Measurements from ENCODE around the gene PRDM16.

The PRDM16 gene

DNA sequence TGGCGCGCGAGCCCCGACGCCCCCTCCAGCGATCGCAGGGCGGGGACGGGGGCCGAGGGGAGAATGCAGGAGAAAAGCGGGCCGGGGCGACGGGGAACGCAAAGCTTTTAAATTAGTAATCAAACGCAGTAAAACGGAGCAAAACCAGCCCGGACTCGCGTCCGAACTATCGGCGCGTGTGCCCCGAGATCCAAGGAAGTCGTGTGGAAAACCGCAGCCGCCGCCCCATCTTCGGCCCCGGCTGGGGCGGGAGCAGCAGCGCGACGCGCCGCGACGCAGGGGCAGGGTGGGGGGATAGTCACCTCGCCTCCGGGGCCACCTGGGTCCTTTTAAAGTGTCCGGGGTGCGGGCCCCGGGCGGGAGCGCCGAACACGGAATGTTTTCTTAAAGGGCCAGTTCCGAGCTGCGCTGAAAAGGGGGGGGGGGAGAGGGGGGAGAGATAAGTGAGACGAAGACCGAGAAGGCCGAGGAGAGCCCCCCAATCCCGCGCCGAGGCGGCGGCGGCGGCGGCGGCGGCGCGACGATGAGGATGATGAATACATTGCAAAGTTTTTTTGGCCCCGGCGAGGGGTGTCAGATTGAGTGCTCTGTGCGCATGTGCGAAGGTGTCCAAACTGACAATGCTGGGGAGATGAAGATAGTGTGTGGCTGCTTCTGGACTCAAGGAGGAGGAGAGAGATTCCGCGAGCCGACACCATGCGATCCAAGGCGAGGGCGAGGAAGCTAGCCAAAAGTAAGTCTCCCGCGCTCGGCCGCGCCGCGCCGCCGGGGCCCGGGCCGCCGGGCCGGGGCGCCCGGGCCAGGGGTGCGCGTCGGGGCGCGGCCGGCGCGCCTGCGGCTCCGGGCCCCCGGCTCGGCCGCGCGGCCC lies at the start of gene PRDM16:
Gene PRDM16, plus strand, starts transcription at position 640 of the 868 bp plus-strand sequence. Its CDS starts 57 bp downstream, at position 697.
- FAIRE-seq, result no peak

DNA sequence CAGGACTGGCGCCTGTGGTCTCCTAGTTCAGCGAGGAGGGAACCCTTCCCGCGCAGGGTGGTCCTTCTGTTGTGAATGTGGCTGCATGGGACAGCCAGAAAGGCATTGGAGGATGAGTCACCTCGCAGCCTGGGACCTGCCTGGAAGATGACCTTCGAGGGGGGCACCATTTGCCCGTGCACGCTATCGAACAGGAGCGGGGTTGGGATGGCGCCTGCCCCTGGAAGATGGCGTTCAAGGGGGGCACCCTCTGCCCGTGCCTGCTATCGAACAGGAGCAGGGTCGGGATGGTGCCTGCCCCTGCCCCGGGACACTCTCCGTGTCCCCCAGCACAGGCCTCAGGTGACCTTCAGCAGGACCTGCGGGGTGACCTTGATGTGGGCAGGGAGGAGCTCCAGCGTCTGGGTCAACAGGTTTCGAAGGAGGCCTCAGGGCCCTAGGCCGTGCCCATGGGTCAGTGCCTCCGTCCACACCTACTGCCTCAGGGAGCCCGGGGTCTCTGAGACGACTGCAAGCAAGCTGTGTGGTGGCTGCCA lies 49.4 kb upstream of the PRDM16 start:
- FAIRE-seq, result no peak

DNA sequence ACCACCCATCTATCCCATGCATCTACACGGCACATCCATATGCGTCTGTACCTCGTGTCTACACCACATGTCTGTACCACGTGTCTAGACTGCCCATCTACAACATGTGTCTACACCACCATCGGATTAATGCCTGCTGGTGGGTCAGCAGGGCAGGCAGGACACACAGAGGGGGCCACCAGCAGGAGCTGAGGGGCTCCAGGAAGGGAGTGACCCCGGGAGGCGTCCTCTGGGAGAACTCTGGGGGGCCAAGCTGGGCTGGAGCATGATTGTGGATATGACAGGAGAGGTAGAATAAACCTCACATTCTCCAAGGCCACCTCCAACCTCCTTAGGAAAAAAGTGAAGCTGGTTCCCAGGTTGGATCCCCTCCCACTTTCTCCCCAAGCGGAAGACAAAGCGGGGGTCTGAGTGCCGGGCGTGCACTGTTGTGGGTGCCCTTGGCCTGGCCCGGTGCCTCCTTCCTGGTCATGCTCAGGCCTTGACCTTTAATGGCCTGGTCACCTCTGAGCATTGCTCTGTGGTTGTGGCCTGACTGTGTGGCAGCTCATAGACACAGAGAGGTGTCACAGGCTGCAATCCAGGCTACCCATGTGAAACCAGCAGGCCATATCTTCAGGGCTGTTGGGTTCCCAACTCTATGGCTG lies 48.6 kb upstream of the PRDM16 start:
- no peak for FAIRE-seq

DNA sequence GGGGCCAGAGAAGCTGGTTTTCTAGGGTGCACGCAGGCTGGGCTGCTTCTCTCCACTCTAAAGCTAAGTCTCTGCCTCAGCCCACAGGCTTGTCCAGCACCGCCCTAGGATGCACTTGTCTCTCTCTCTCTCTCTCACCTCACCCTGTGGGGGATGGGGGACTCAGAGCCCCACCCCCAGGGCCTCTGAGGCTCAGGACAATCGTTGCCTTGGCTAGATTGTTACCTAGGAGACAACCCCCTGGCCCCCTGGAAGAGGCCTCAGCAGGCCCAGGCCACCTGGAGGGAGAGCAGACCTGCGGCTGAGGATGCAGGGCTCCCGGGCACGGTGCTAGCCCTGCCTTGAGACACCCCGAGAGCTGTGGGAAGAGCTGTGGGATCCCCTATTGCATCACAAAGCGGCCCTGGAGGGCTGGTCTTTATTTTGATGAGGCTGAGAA lies 47.8 kb upstream of the PRDM16 start, which contains the start of gene ACTRT2:
Gene ACTRT2, plus strand, starts transcription at position 235 of the 439 bp plus-strand sequence. CDS start 220 bp downstream, outside the sequence.
- FAIRE-seq, result no peak

DNA sequence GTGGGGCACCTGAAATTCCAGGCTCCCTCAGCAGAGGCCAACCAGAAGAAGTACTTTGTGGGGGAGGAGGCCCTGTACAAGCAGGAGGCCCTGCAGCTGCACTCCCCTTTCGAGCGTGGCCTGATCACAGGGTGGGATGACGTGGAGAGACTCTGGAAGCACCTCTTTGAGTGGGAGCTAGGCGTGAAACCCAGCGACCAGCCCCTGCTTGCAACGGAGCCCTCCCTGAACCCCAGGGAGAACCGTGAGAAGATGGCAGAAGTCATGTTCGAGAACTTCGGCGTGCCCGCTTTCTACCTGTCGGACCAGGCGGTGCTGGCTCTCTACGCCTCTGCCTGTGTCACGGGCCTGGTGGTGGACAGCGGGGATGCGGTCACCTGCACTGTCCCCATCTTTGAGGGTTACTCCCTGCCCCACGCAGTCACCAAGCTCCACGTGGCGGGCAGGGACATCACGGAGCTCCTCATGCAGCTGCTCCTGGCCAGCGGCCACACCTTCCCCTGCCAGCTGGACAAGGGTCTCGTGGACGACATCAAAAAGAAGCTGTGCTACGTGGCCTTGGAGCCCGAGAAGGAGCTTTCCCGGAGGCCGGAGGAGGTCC lies 47.1 kb upstream of the PRDM16 start:
- no peak for FAIRE-seq

DNA sequence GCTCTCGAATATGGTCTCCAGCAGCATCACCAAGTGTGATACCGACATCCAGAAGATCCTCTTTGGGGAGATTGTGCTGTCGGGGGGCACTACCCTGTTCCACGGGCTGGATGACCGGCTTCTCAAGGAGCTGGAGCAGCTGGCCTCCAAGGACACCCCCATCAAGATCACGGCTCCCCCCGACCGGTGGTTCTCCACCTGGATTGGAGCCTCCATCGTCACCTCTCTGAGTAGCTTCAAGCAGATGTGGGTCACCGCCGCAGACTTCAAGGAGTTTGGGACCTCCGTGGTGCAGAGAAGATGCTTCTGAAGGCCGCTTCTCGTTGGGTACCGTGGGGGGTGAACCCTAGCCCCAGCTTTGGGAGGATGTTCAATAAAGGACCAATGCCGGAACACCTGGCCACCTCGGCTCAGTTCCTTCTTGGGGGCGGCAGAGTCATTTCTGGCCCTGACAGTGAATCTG lies 46.5 kb upstream of the PRDM16 start:
- no peak for FAIRE-seq

DNA sequence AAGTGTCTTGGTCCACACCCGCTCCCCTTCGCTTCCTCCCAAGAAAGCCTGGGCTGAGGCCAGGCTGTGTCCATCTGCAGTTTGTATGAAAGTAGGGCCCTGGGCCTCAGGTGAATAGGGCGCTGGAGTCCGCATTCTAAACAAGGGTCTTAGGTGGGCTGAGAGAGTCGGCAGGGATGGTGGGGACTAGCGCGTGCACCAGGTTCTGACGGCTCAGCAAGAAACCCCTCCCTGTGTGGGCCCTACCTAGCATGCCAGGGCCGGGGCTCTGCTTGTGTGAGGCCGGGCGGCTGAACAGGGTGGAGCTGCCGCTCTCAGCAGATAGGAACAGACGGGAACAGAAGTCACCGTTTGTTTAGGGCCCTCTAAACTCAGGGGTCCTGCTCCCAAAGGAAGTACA lies 46.0 kb upstream of the PRDM16 start:
- no peak for FAIRE-seq

DNA sequence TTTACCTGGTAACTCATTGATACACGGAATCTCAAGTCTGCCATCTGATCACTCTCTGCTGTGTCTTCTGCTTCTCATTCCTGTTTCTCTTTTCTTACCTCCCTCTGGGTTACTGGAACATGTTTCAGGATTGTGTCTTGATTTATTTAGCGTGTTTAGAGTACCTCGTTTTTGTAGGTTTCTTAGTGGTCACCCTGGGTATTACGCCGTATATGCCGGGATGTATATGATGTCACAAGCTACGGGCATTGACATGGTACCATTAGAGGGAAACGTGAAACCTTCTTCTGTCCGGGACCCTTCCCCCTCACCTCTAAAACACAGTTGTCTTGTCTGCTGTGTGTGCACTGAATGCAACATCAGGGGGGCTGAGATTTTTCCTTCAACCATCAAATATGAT lies 45.0 kb upstream of the PRDM16 start:
- FAIRE-seq, result no peak

DNA sequence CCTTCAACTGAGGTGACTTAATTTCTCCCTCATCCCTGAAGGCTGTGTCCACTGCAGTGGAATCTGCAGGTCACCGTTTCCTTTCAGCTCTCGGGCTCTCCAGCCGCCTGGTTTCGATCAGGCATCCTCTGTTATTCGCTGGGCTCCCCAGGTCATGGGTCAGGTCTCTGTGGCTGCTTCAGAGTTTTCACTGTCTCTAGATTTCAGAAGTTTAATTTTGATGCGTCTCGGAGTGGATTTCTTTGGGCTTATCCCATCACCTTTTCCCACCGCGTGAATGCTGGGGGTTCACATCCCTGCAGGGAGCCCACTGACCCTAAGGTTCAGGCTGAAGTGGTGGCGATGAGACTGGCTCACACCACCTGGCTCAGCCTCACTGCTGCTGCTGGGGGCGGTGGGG lies 44.4 kb upstream of the PRDM16 start:
- FAIRE-seq, result no peak

DNA sequence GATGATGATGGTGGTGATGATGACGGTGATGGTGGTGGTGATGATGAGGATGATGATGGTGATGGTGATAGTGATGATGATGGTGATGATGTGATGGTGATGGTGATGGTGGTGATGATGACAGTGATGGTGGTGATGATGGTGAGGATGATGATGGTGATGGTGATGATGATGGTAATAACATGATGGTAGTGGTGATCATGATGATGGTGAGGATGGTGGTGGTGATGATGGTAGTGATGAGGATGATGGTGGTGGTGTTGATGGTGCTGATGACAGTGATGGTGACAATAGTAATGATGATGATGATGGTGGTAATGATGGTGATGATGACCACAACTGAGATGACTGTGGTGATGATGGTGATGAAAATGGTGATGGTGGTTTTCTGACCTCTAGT lies 42.9 kb upstream of the PRDM16 start:
- no peak for FAIRE-seq

DNA sequence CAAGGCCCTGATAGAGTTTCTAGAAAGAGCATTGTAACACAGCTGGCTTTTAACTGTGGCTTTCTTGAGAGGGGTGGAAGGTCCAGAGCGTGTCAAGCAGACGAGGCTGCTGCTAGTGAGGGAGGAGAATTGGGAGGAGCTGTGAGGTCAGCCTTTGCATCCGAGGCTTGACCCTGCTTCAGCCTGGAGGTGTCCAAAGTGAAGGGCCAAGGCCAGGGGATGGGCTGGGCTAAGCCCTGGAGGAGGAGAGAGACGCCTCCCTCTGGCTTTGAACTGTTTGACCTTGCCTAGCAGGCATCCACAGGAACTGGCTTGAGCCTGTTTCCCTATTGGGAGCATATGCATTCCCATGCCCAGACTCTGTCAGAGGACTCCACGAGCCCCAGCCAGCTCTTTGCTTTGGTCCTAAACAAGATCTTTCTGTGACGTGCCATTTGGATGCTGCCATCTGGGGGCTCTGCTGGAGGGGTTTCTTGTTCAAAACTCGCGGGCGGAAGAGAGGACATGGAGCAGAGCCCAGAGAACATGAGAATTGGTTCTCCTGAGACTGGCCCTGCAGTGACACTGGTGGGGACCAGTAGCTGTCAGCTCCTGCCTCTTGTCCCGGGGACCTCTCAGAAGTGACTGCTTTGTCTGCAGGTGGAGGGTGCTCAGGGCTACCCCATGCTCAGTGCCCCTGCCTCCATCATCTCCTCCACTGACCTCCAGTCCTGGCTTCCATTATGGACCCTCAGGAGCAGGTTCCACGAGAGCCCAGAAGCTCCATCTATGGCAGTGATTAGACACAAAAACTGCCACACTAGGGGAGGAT lies 42.2 kb upstream of the PRDM16 start:
- FAIRE-seq, result no peak

DNA sequence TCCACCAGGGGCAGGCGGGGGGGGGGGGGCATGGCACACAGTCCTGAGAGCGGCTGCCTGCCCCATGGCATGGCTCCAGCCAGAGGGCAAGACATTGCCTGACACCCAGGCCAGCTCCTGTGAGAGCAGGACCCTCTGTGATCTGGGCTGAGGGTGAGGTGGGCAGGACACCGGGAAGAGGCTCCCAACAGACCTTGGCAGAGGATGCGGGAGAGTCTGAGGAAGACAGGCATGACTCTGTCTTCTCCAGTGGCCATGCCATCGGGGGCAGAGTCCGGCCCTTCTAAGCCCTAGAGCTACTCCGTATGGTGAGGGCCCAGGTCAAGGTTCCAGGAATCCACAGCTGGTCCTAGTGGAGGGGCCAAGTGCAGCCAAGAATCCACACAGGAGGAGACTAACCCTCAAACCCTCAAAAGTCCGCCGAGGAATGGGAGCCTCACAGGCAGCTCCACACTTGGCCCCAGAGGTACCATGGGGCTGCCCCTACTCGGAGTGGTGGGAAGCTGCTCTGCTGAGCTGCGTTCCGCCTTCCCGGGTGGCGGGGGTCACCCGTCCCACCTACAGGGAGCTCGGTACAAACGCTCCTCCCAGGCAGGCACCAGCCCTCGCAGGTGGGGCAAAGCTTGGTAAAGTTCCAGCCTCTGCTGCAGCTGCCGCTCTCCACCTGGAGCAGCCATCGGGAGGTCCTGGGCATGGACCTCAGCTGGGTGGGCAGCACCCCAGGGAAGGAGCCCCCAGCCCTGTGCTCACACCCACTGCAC lies 41.2 kb upstream of the PRDM16 start:
- no peak for FAIRE-seq

DNA sequence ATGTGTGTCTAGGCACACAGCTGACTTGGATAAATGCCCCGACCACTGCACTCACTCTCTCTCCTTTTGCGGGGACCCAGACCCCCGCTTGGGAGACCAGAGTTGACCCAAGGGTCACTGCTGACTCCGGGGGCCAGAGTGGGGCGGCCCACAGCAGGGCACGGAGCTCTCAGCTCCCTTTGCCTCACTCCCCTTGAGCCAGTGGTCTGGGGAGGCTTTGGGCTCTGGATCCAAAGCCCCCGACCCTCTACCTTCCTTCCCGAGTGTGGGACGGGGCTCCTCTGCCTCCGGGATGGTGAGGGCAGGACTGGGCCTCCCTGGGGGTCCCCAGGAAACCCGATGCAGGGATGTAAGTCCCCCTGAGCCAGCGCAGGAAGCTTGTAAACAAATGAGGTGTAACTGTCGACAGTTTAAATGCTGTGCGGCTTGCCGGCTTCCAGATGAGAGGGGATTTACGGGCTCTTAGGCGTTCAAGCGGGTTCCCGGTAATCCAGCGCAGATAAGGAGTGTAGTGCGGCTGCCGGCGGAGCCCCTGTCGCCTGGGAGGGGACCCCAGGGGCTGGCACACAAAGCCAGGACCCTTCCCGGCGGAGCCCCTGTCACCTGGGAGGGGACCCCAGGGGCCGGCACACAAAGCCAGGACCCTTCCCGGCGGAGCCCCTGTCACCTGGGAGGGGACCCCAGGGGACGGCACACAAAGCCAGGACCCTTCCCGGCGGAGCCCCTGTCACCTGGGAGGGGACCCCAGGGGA lies 40.3 kb upstream of the PRDM16 start:
- FAIRE-seq, result no peak

DNA sequence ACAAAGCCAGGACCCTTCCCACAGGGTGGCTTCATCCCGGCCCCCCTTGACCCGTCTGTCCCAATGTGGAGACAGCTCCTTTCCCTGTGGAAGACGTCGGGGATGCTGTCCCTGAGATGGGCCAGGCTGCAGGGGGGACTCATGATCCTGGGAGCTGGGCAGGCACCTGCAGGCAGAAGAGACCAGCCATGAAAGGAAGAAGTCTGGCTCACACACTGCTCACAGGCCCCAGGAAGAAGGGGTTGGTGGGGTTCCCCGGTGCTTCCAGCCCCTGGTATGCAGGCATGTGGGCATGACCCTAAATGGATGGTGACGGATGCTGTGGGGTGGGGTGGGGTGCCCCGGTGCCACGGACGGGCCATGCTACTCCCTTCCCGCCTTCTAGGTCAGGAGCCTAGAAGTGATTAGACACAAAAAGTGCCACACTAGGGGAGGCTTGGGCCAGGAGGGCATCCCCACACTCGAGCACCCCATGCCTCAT lies 39.5 kb upstream of the PRDM16 start:
- FAIRE-seq, result no peak

DNA sequence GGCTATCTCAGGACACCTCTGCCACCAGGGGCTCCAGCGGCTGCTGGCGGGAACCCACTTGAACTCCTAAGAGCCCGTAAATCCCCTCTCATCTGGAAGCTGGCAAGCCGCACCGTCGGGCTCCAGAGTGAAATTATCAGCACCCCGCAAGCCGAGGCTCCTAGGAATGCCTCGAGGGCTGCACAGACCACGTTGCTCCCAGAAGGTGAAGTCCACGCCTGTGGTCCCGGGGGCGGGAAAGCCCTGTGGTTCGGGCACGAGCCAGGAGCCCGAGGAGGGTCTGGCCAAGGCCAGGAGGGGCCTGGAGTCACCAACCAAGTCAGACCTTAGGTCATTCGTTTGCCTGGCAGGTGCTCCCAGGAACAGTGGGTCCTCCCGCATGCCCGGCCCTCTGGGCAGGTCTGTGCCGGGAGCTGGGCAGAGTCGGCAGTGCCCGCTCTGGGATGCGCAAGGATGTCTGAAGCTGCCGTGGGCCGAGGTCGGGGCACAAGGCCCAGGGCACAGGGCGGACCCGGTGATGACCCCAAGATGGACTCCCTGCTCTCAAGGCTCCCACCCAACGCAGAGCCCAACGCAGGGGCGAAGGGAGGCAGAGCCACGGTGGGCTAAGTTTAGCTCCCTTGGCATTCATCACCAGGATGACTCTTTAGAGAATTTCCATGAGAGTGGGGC lies 38.9 kb upstream of the PRDM16 start:
- FAIRE-seq, result no peak

DNA sequence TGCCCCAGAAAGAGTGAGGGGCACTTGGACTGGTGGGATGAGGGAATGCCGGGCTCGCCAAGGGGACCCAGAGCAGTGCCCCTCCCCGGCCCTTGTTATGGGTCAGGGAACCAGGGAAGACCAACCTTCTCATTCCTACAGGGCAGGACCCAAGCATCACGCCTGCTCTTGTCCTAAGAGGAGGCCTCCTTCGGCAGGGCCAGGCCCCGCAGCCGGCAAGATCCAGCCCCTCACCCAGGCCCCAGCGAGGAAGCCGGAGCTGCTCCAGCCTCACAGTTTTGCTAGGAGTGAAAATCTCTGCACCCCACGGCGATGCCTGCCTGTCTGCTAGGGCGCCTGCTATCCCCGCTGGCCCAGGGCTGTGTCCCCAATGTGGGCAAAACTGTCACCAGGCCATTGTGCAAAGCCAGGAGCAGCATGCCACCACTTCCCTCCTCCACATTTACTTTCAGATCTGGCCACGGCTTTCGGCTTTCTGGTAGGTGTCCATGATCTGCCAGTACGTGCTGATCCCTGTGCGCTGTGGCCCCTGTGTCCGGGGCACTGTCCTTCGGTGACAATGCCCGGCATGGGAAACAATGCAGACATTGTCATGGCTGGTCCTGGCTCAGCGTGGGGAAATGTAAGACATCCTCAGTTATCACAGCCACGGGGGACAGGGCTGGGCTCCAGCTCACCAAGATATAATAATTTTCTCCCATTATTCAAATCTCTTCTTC lies 38.2 kb upstream of the PRDM16 start:
- no peak for FAIRE-seq

DNA sequence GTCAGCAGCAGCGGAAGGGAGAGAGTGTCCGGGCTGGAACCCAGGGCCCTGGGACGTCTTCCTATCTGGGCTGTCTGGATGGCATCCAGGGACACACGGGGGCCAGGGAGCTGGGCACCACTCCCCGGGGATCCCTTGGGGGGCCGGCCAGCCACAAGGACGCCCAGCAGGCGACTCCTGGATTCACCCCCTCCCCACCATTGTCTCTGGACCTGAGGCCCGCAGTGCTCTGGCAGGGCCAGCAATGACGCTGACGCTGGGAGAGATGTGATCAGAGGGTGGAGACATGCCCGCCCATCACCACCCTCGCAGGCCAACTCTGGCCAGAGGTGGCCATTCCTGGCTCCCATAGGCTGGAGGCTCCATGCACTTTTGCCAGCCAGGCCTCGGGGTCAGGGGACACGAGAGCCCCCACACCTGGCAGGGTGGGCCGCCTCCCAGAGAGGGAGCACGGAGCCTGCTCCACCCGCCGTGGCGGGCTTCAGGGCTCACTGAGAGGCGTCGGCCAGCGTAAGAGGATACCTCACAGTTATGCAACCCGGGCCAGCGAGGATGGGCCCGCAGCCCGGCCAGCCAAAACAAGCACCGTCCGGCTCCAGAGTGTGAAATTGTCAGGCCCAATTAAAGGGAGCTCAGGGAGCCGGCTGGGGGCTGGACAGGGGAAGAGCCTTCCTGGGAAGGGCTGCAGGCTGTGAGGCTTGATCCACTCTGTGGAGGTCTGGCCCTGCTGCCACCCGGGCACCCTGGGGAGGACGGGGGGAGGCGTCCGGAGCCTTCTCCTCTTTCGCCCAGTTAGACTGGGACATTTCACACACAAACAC lies 37.4 kb upstream of the PRDM16 start:
- FAIRE-seq, result no peak

DNA sequence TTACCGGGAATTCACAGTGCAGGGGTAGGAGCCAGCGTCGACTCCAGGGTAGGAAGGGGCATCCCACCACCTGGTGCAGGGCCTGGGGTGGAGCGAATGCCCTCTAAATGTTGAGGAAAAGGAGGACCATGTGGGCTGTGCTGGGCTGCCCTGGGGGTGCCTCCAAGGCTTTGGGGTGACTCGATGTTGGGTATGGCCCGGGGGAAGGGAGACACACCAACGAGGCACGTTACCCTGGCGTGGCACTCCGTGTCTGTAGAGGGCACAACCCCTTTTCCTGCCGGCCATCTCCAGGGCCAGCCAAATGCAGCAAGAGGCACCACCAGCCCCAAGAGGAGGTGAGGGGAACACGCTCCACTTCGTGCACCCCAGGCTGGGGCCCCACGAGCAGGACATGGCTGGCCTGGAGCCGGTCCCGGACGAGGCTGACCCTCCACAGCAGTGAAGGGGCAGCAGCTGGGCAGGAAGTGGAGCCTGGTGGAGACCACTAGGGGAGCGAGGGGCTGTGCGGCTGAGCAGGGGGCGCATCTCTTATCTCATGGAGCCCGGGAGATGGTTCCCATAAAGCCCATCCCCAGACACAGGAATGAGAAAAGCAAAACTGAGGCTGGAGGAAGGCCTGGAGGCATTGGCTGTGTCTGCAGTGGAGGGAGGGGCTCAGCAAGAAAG lies 36.5 kb upstream of the PRDM16 start:
- FAIRE-seq, result no peak

Data from TTC549 (cell line).